Transverse colon (tissue), 4 donors: ENCODE data around the gene AKR1B1. TPM values are rescaled to one million over a fixed set of nuclear protein-coding genes. Genes with fewer than 3 reads are reported as not detected.

ENCODE experiments used
- DNase-seq: peaks from one replicate; pipeline ENCODE4 v3.0.0-alpha.2; 2019
- H3K27ac ChIP-seq, 4 donors: fragments of 200-600 bp; sonication (generic); 2 replicates each; pipeline ENCODE4 v1.5.1; 2016 to 2018; ENCODE audit warnings: inconsistent platforms in 4 of 4
- H3K27me3 ChIP-seq: fragments of 200-600 bp; sonication (generic); 2 replicates; pipeline ENCODE4 v1.5.1; 2017; ENCODE audit warnings: inconsistent platforms
- H3K36me3 ChIP-seq, 4 donors: fragments of 200-600 bp; sonication (generic); 2 replicates each; pipeline ENCODE4 v1.5.1; 2017 to 2019; ENCODE audit warnings: inconsistent platforms in 4 of 4
- H3K4me1 ChIP-seq, 4 donors: fragments of 200-600 bp; sonication (generic); 2 replicates each; pipeline ENCODE4 v1.5.1; 2017 to 2020; ENCODE audit warnings: inconsistent platforms in 4 of 4
- H3K4me3 ChIP-seq, 4 donors: fragments of 200-600 bp; sonication (generic); 1 replicate in 1 of 4; 2 replicates in 3 of 4; pipeline versions ENCODE4 v1.5.1 to v1.6.1; 2017 to 2019; ENCODE audit warnings: inconsistent platforms in 4 of 4
- H3K9me3 ChIP-seq, 2 donors: fragments of 200-600 bp; sonication (generic); 2 replicates each; pipeline ENCODE4 v1.5.1; 2017 to 2019; ENCODE audit warnings: inconsistent platforms in 2 of 2
- CTCF ChIP-seq, 5 experiments: fragments of 200-600 bp in 3 of 5; fragments of 450-650 bp in 2 of 5; sonication (generic) in 3 of 5; IDR thresholded peaks; 1 replicate in 2 of 5; 2 replicates in 3 of 5; pipeline ENCODE4 v1.5.1; 2016 to 2017; ENCODE audit warnings: antibody characterized with exemption in 5 of 5, inconsistent platforms in 3 of 5, mild to moderate bottlenecking in 2 of 5, moderate library complexity in 1 of 5
- EP300 ChIP-seq: sonication (generic); formaldehyde crosslinking; IDR thresholded peaks from one replicate; pipeline ENCODE4 v1.6.1; 2017; ENCODE audit warnings: antibody characterized with exemption, low read depth
- POLR2A ChIP-seq: fragments of 450-650 bp; IDR thresholded peaks from one replicate; pipeline ENCODE4 v1.6.1; 2016; ENCODE audit warnings: antibody characterized with exemption, mild to moderate bottlenecking, moderate library complexity
- POLR2AphosphoS5 ChIP-seq, 3 donors: sonication (generic); formaldehyde crosslinking; IDR thresholded peaks; one replicate each; pipeline ENCODE4 v1.6.1; 2016; ENCODE audit warnings: antibody characterized with exemption in 3 of 3
- WGBS, 2 donors: methylation state at CpG; one replicate each; pipeline ENCODE4 v1.1.5; 2018; ENCODE audit warnings: low coverage in 1 of 2; 5-methylcytosine and 5-hydroxymethylcytosine counted together
- in situ Hi-C, 4 donors: fragments of 200-750 bp; cut with MboI; loops; one replicate each; pipeline versions ENCODE4 v1.15.0 to v1.15.1; 2017; ENCODE audit warnings: low sequenced_read_pairs in 3 of 4, low pct_ligation_motif_present in 1 of 4, low pct_unique_long_range_greater_than_20kb in 1 of 4
- intact Hi-C: fragments of 100-400 bp; cut with DNase I; formaldehyde crosslinking; loops from one replicate; pipeline ENCODE4 v1.15.1; 2023; ENCODE audit warnings: low total_unique reads
- total RNA-seq, 4 donors: library from RNA; depleted of rRNA; stranded (reverse); fragments of >200 nt; gene quantifications; one replicate each; pipeline ENCODE4 v1.1.0, GENCODE V29; 2016

The AKR1B1 gene
- total RNA-seq, 4 donors from 2014 or later = 6.4 to 37.2 (median 19.4) TPM

GRCh38 chr7:134432296-134433152 lies 26.4 kb downstream of the AKR1B1 start:
- Histone ChIP-seq H3K4me3 (peak overlapping the region in 3 of 4 donors; percentile 14 to 38 (median 23)), H3K4me1 (peaks cover 3 to 20% (median 16%) of the 10 kb centered on the region in 4 donors), H3K27ac (peak overlapping the region; percentile 82 to 89 (median 84)), H3K36me3 (no peaks in the 10 kb centered on the region), H3K27me3 (no peaks in the 10 kb centered on the region), H3K9me3 (no peaks in the 10 kb centered on the region)
- intact Hi-C loops (loop anchor here (5.0 kb wide), 2 partner anchors 80 to 175 kb away; no protein-coding TSS in a partner anchor), in situ Hi-C loops (loop anchor here in 3 of 4 donors (10.0 to 25.0 kb wide), 3 partner anchors 105 to 530 kb away; partner anchors contain the start of genes AKR1B10 (in 1 of the 3) and AKR1B15 (in 1 of the 3))
- peak; percentile 87 for DNase-seq
- WGBS, 2 donors = 0 to 3% methylated on average over 1 to 31 of the region's 31 CpGs
- peak; percentile 62 to 96 (median 73) for TF ChIP-seq CTCF (IDR thresholded peaks at IDR 0.05)
- peak in 1 of 3 donors; percentile 39 for TF ChIP-seq POLR2AphosphoS5 (IDR thresholded peaks at IDR 0.05)
- TF ChIP-seq POLR2A = peak; percentile 30
- no peak for TF ChIP-seq EP300

GRCh38 chr7:134431815-134432214 lies 27.1 kb downstream of the AKR1B1 start:
- 43 to 50% methylated on average over 8 to 11 of the region's 11 CpGs for WGBS, 2 donors
- TF ChIP-seq EP300 (peak; percentile 24), POLR2AphosphoS5 (IDR thresholded peaks at IDR 0.05) (peak in 2 of 3 donors; percentile 33 to 55), CTCF (IDR thresholded peaks at IDR 0.05) (no peak), POLR2A (no peak)
- H3K4me3 ChIP-seq = peak overlapping the region in 3 of 4 donors; percentile 14 to 38 (median 23)
- in situ Hi-C loops (loop anchor here in 3 of 4 donors (10.0 to 25.0 kb wide), 3 partner anchors 105 to 530 kb away; partner anchors contain the start of genes AKR1B10 (in 1 of the 3) and AKR1B15 (in 1 of the 3)), intact Hi-C loops (loop anchor here (5.0 kb wide), 2 partner anchors 80 to 175 kb away; no protein-coding TSS in a partner anchor)
- peak overlapping the region; percentile 82 to 89 (median 84) for H3K27ac ChIP-seq
- peaks cover 3 to 20% (median 16%) of the 10 kb centered on the region in 4 donors for H3K4me1 ChIP-seq
- no peaks in the 10 kb centered on the region for H3K36me3 ChIP-seq
- H3K27me3 ChIP-seq = no peaks in the 10 kb centered on the region
- H3K9me3 ChIP-seq = no peaks in the 10 kb centered on the region
- peak; percentile 89 for DNase-seq

GRCh38 chr7:134429481-134429880 lies 29.4 kb downstream of the AKR1B1 start:
- H3K4me3 ChIP-seq = no peak overlapping the region
- no peak overlapping the region for H3K27ac ChIP-seq
- intact Hi-C loops = no loop called here
- H3K27me3 ChIP-seq = no peaks in the 10 kb centered on the region
- in situ Hi-C loops = loop anchor here in 2 of 4 donors (25.0 kb wide), 2 partner anchors 108 to 533 kb away; partner anchors contain the start of genes AKR1B10 (in 1 of the 2) and AKR1B15 (in 1 of the 2)
- no peak for DNase-seq
- peaks cover 3 to 20% (median 16%) of the 10 kb centered on the region in 4 donors for H3K4me1 ChIP-seq
- no peak for TF ChIP-seq CTCF (IDR thresholded peaks at IDR 0.05)
- no peak for TF ChIP-seq POLR2A
- no peak for TF ChIP-seq EP300
- no peak for TF ChIP-seq POLR2AphosphoS5 (IDR thresholded peaks at IDR 0.05)
- 72% methylated on average over 6 of the region's 6 CpGs for WGBS, 2 donors
- no peaks in the 10 kb centered on the region for H3K36me3 ChIP-seq
- H3K9me3 ChIP-seq = no peaks in the 10 kb centered on the region

- Histone ChIP-seq H3K27ac (no peak overlapping the region), H3K4me3 (no peak overlapping the region), H3K27me3 (no peaks in the 10 kb centered on the region), H3K4me1 (peaks cover 3 to 20% (median 16%) of the 10 kb centered on the region in 4 donors), H3K36me3 (no peaks in the 10 kb centered on the region), H3K9me3 (no peaks in the 10 kb centered on the region)
- intact Hi-C loops (no loop called here), in situ Hi-C loops (loop anchor here in 2 of 4 donors (25.0 kb wide), 2 partner anchors 108 to 533 kb away; partner anchors contain the start of genes AKR1B10 (in 1 of the 2) and AKR1B15 (in 1 of the 2))
- TF ChIP-seq CTCF (IDR thresholded peaks at IDR 0.05) (no peak), POLR2AphosphoS5 (IDR thresholded peaks at IDR 0.05) (no peak), POLR2A (no peak), EP300 (no peak)
- no peak for DNase-seq
- 79 to 87% methylated on average over 9 of the region's 9 CpGs for WGBS, 2 donors
Measured at GRCh38 chr7:134428942-134429341, 30.0 kb downstream of the AKR1B1 start.
